ENCODE results near the gene LGI4.

The LGI4 gene

DNA sequence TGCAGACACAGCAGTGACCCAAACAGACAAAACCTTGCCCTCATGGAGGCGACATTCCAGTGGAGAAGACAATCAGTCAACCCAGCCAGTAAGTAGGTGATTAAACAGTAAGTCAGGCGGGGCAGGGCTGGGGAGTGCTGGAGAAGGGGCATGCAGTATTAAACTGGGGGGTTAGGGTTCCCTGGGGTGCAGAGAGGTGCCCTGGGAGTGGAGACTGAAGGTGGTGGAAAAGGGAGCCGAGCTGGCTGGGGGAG lies 50.4 kb downstream of the LGI4 start:
- DNase-seq = no peak

DNA sequence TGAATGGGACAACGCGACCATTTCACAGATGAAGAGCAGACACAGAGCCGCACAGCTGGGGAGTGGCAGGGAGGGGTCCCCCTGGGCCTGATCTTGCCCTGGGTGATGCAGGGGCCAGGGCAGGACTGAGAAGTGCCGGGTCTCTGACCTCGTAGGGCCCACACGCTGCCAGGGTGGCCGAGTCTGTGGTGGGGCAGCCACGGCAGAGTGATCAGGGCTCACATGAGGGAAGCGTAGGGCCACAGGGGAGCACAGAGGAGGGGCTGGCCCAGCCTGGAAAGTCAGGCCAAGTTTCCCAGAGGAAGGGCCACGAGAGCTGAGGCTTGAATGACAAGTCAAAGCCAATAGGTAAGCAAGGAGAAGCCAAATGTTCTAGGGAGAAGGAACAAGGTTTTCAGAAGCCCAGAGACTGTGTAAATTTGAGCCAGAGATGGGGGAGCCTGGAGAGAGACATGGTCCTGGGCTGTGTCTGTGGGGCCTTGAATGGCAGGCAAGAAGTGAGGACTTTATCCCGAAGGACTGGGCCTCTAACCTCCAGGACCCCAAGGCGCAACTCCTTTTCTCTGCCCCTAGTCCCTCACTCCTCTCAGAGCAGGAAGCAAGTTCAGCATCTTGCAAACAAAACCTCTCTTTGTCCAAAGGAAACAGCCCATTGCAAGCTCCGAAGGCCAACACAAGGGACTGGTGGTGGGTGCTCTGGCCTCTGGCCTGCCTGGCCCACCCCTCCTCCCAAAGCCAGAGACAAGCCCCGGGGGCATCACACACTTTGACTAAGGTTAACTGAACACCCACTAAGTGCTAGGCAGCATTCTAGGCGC lies 51.0 kb downstream of the LGI4 start:
- DNase-seq = no peak

GRCh38 chr19:35081201-35081600 lies 53.7 kb downstream of the LGI4 start:
- no peak for DNase-seq

GRCh38 chr19:35080613-35081170 lies 54.2 kb downstream of the LGI4 start:
- no peak for DNase-seq

DNA sequence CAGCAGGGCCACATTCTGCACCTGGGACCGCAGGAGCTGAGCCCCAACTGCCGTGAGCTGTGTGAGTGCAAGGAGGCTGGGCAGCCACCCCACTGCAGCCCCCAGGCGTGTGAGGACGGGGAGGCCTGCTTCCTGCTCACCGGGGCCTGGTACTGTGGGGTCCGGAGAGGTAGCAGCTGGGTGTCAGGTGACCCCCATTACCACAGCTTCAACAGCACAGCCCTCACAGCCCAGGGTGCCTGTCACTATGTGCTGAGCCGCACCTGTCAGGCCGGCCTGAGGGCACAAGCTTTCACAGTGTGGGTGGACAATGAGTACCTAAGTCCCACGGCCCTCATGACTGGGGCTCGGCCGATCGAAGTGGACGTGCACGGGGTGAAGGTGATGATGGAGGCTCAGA lies 55.0 kb downstream of the LGI4 start:
- no peak for DNase-seq

GRCh38 chr19:35077411-35078223 lies 57.2 kb downstream of the LGI4 start:
- DNase-seq = no peak

GRCh38 chr19:35076657-35077056 lies 58.2 kb downstream of the LGI4 start:
- no peak for DNase-seq

DNA sequence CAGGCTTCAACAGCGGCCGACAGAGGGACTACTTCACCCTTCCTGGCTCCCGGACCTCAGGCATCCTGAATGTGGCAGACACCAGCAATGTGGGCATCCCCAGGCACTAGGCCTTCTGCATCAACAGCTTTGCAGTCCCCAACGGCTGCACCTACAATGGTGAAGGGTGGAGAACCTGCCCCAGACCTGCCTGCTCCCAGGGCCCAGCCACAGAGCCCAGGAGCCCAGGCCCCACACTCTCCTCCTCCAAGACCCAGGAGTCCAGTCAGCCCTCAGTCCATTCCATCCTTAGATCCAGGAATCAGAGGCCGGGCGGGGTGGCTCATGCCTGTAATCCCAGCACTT lies 58.9 kb downstream of the LGI4 start:
- DNase-seq = no peak

DNA sequence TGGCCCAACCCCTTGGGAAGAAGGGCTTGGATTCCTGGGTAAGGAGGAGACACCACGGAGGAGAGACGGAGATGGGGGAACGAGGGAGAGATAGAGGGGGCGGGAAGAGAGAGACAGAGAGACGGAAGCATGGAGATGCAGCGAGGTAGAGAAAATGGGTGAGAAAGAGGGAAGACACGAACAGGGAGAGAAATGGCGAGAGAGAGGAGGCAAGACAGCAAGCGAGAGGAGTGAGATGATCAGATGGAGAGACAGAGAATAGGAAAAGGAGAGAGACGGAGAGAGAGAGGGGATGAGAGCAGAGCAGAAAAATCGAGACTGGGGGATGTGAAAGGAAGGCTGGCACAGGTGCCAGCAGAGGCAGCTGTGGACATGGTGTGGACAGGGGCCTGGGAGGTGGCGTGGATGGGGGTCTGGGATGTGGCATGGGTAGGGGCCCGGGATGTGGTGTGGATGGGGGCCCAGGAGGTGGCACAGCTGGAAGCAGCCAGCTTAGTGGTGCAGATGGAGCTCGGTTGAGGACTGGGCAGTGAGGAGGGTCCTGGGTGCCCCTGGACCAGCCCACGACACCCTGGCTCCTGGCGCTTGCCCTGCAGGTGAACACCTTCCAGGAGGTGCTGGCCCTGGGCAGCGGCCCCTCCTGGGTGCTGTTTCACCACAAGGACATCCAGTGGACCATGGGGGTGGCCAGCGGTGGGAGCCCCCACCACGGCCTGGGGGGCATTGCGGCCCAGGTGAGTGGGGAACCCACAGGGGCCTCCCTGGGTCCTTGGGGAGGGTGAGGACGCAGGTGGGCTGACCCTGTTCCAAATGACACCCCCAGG lies 59.4 kb downstream of the LGI4 start:
- DNase-seq = no peak

Measured in fibroblast of skin of abdomen (primary cell).